ENCODE measurements around the gene MEGF6. TPM values are rescaled to one million over a fixed set of nuclear protein-coding genes. Genes with fewer than 3 reads are reported as not detected.

The MEGF6 gene
- total RNA-seq, 3 donors from 2014 or later, result 19.3 to 32.1 (median 24.2) TPM

DNA sequence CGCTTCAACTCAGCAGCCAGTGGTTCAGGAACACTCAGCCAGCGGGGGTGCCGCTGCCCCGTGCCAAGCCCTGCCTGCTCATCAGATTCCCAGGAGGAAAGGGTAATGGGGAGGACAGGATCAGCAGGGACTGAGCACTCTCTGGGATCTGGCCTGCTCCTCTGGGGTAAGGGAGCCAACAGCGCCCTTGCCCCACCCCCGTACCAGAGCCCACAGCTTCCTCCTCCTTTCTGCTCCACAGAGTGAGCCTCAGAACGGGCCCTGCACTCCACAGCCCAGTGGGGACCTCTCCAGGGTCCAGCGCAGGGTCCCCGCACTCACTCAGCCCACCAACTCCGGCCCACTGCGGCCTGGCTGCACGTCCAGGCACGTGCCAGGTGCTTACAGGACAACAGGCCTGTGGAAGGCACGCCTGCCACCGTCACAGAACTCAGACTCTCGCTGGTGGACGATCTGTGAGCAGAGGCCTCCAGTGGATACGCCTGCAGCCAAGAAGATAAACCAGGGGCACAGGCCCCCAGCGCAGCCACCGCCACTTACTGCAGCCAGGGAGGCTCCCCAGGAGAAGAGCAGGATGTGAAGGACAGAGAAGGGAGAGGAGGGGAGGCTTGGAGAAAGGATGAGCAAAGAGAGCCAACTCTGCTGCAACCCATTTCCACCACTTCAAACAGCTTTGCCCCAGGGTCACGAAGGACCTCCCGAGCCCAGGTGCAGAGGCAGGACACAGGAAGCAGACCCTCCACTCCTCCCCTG lies 2.1 kb downstream of the MEGF6 start:
- Histone ChIP-seq H3K4me1 (peaks cover 8 to 15% of the 10 kb centered on the region in 2 donors), H3K9me3 (no peaks in the 10 kb centered on the region), H3K27me3 (peaks cover 0 to 39% of the 10 kb centered on the region in 2 donors), H3K36me3 (no peaks in the 10 kb centered on the region), H3K4me3 (no peak overlapping the region), H3K27ac (no peak overlapping the region)
- intact Hi-C loops (cut with DNase I; ENCODE audit: low total_unique reads), result no loop called here
- TF ChIP-seq POLR2AphosphoS5 (IDR thresholded peaks at IDR 0.05) (no peak), POLR2A (IDR thresholded peaks at IDR 0.05) (no peak)
- TF ChIP-seq, protein P1, sequence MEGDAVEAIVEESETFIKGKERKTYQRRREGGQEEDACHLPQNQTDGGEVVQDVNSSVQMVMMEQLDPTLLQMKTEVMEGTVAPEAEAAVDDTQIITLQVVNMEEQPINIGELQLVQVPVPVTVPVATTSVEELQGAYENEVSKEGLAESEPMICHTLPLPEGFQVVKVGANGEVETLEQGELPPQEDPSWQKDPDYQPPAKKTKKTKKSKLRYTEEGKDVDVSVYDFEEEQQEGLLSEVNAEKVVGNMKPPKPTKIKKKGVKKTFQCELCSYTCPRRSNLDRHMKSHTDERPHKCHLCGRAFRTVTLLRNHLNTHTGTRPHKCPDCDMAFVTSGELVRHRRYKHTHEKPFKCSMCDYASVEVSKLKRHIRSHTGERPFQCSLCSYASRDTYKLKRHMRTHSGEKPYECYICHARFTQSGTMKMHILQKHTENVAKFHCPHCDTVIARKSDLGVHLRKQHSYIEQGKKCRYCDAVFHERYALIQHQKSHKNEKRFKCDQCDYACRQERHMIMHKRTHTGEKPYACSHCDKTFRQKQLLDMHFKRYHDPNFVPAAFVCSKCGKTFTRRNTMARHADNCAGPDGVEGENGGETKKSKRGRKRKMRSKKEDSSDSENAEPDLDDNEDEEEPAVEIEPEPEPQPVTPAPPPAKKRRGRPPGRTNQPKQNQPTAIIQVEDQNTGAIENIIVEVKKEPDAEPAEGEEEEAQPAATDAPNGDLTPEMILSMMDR (IDR thresholded peaks at IDR 0.05), result no peak
- no peak for DNase-seq (ENCODE audit: low spot score in 2 of 2)

DNA sequence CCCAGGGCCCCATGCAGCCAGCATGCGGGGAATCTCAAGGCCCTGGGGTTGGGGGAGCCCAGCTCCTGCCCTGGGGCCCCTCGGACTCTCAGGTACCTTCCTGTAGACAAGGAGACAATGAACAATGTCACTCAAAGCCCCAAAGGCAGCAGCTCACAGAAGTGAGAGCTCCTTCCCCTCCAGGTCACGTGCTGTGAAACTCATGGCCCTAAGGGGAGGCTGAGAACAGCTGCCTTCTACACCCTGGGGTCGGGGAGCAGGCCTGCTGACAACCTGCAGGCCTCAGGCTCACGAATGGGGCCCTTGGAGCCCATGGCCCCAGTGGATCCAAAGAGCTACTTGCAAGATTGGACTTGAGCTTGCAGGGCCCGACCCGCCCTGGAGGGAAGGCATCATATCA lies 3.2 kb downstream of the MEGF6 start:
- Histone ChIP-seq H3K36me3 (no peaks in the 10 kb centered on the region), H3K4me1 (peaks cover 8 to 15% of the 10 kb centered on the region in 2 donors), H3K27me3 (peaks cover 0 to 39% of the 10 kb centered on the region in 2 donors), H3K4me3 (no peak overlapping the region), H3K27ac (no peak overlapping the region), H3K9me3 (no peaks in the 10 kb centered on the region)
- TF ChIP-seq POLR2A (IDR thresholded peaks at IDR 0.05) (no peak), POLR2AphosphoS5 (IDR thresholded peaks at IDR 0.05) (no peak)
- TF ChIP-seq, protein P1 (IDR thresholded peaks at IDR 0.05), result no peak
- DNase-seq (ENCODE audit: low spot score in 2 of 2), result no peak
- intact Hi-C loops (cut with DNase I; ENCODE audit: low total_unique reads), result no loop called here

DNA sequence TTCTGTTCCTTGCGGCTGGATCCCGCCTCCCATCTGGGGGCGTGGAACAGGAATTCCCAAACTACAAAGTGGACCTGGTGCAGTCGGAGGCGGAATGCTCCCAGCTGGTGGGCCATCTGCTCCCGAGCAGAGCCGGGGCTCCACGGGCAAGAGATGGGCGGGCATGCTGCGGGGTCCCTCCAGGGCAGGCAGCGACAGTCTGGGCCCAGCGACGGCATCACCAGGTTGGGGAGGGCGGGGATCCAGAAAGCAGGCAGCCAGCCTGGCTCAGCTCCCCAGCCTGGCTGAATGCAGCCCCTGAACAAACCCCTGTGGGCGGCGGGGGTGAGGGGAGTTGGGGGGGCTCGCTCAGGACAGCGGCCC lies 3.6 kb downstream of the MEGF6 start:
- peaks cover 8 to 15% of the 10 kb centered on the region in 2 donors for H3K4me1 ChIP-seq
- no peak overlapping the region for H3K27ac ChIP-seq
- DNase-seq (ENCODE audit: low spot score in 2 of 2), result no peak
- TF ChIP-seq, protein P1 (IDR thresholded peaks at IDR 0.05), result no peak
- TF ChIP-seq POLR2A (IDR thresholded peaks at IDR 0.05) (no peak), POLR2AphosphoS5 (IDR thresholded peaks at IDR 0.05) (no peak)
- no peaks in the 10 kb centered on the region for H3K9me3 ChIP-seq
- no peak overlapping the region for H3K4me3 ChIP-seq
- peaks cover 0 to 39% of the 10 kb centered on the region in 2 donors for H3K27me3 ChIP-seq
- intact Hi-C loops (cut with DNase I; ENCODE audit: low total_unique reads), result no loop called here
- H3K36me3 ChIP-seq, result no peaks in the 10 kb centered on the region

DNA sequence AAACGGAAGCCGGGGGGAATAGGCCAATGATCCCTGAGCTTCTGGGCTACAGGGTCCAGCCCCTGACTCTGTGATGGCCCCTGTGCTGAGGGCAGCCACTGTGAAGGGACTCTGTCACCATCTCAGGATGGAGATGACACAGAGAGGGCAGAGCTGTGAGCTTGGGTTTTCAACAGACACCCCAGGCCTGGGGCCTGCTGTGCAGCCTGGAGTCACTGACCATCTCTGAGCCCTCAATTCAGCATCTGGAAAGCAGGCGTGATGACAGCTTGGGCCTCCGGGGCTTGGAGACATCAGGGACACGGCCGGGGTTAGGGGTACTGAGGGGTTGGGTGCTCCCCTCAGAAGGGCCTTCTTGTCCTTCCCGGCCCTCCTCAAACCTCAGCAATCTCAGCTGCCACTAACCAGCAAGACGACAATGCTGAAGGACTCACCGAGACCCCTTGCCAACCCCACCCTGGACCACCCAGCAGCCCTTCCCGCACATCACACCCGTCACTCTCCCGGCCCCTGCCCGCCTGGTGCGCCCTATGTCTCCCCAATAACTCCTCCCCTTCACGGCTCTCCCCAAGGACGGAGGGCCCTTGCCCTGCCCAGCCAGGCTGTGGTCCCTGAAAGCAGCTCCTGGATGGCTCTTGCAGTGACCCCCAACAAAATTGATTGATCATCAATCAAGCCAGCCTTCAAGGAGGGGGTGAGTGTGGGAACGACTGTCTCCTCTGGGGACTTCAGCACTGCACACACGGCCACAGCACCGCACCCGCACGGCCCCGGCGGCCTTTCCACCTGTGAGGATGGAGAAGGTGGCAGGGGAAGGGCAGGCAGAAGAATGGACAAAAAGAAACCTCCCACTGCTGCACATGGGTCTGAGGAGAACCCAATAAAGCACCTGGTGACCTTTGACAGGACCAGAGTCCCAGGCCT lies 4.3 kb downstream of the MEGF6 start:
- H3K36me3 ChIP-seq, result no peaks in the 10 kb centered on the region
- no peak for DNase-seq (ENCODE audit: low spot score in 2 of 2)
- no peaks in the 10 kb centered on the region for H3K9me3 ChIP-seq
- H3K4me1 ChIP-seq, result peaks cover 8 to 15% of the 10 kb centered on the region in 2 donors
- intact Hi-C loops (cut with DNase I; ENCODE audit: low total_unique reads), result no loop called here
- no peak overlapping the region for H3K27ac ChIP-seq
- no peak overlapping the region for H3K4me3 ChIP-seq
- peaks cover 0 to 39% of the 10 kb centered on the region in 2 donors for H3K27me3 ChIP-seq
- no peak for TF ChIP-seq POLR2AphosphoS5 (IDR thresholded peaks at IDR 0.05)
- TF ChIP-seq, protein P1 (IDR thresholded peaks at IDR 0.05), result no peak
- TF ChIP-seq POLR2A (IDR thresholded peaks at IDR 0.05), result no peak
